Kasumi-1 (cell line): Measurements from ENCODE around the gene TRIM60.
A peak's percentile ranks its signal among the peaks of the same experiment; 100 is the strongest.
"Not testable (repeated sequence)": the region's sequence is repeated elsewhere in the genome, so short reads cannot be mapped to it uniquely, and the experiment has no call there.

Source experiments
- DNase-seq, 2 experiments: peaks; one replicate each; lab custom pipeline; 2025; lab: John Stamatoyannopoulos, UW

The TRIM60 gene

GRCh38 chr4:165053645-165054044, 21.8 kb downstream of the TRIM60 start, which contains the start of gene TRIM75:
Gene TRIM75 (plus strand): TSS chr4:165053866. CDS start chr4:165059148, 5,282 bp downstream.
- no peak for DNase-seq

- DNase-seq, result no peak
These were observed 23.8 kb downstream of the TRIM60 start for GRCh38 chr4:165055601-165056000.

GRCh38 chr4:165058666-165059065, 26.9 kb downstream of the TRIM60 start:
- DNase-seq, result no peak

GRCh38 chr4:165059386-165059785, 27.6 kb downstream of the TRIM60 start:
- no peak for DNase-seq

- DNase-seq, result peak in 1 of 2 experiments; percentile 28
These were observed 29.1 kb downstream of the TRIM60 start for GRCh38 chr4:165060938-165061337.

DNA sequence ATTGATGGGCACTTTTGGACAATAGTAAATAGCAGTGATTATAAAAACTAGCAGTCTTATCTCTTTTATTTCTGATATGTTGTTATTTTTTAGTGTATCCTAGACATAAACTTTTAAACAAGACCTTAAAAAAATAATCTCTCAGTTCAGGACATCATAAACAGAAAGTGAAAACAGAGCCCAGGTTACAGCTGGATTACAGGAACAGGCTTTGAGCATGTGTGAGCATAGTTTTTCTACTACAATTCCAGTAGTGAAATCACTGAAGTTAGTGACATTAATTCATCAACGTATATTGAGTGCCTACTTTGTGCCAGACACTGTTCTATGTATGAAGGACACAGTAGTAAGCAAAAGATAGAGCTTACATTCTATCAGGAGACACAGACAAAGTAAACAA, 38.8 kb downstream of the TRIM60 start:
- no peak for DNase-seq

- DNase-seq, result not testable (repeated sequence)
These were observed 41.5 kb downstream of the TRIM60 start for GRCh38 chr4:165073346-165073745.

- DNase-seq, result no peak
These were observed 45.3 kb downstream of the TRIM60 start for GRCh38 chr4:165077034-165077578.

DNA sequence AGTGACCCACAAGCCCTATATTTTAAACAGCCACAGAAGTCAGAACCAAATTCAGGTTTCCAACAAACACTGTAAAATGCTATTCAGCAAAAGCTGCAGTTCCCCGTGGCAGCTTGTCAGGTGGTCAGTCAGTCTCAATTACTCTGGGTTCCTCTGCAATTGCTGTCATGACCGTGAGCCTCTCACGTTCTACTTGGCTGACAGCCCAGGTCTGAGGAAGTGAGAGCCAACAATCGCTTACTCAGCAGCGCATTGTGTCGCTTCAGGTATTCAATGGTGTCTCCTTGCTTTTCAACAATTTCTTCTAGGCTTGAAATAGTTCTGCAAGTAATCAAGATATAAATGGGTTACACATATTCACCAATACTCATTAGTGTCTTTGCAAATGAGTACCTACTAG, 47.7 kb downstream of the TRIM60 start:
- no peak for DNase-seq

DNA sequence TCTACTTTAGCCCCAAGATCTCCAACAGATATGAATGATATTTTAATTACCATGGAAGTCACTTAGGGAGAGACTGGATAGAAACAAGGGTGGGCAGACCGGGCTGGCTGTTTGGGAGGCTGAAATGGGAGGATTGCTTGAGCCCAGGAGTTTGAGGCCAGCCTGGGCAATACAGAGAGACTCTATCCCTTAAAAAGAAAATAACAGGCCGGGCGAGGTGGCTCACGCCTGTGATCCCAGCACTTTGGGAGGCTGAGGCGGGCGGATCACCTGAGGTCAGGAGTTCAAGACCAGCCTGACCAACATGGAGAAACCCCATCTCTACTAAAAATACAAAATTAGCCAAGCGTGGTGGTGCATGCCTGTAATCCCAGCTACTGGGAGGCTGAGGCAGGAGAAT, 53.0 kb downstream of the TRIM60 start:
- DNase-seq, result not testable (repeated sequence)

DNA sequence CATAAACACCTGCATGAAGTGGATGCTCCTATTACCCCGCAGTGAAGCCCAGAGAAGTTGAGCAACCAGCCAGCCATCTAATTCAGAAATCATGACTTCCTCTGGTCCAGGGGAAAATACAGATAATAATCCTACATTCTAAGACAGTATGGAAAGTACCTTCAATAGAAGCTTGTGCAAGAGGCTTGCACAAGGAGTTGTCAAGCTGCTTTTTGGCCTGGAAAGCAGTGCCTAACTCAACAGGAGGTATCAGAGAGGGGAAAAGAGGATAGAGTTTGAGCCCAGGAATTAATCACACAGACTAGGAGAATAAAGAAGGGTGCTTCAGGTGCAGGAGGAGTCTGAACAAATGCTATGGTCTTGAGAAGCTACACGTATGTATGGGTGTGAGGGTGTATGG, 54.1 kb downstream of the TRIM60 start:
- no peak for DNase-seq

DNA sequence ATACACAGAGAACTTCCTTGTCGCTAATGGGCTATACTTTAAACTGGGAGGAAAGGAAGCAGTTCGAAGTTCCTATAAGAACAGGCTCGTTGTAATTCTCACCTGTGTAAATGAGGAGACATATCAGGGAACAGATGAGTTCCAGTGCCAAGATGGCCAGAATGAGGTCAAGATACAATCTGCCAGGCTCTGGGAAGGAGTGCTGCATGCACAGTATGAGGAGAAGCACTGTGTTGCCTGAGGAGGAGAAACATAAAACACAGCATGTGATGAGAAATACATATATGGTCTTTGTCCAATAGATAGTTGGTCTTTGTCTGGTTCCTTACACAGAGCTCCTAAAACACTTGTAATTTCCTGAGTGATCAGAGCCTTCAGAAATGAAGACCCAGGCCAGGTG, 56.6 kb downstream of the TRIM60 start:
- DNase-seq, result no peak
